ENCODE measurements around the gene FUCA1. TPM values are rescaled to one million over a fixed set of nuclear protein-coding genes. Genes with fewer than 3 reads are reported as not detected.
A peak's percentile ranks its signal among the peaks of the same experiment; 100 is the strongest.

FUCA1 gene
- total and polyA plus RNA-seq, 2 of the 8 experiments (the other 6 are each of a cell fraction or from before 2014, with no cell fraction given): 5.9 to 6.4 TPM

DNA sequence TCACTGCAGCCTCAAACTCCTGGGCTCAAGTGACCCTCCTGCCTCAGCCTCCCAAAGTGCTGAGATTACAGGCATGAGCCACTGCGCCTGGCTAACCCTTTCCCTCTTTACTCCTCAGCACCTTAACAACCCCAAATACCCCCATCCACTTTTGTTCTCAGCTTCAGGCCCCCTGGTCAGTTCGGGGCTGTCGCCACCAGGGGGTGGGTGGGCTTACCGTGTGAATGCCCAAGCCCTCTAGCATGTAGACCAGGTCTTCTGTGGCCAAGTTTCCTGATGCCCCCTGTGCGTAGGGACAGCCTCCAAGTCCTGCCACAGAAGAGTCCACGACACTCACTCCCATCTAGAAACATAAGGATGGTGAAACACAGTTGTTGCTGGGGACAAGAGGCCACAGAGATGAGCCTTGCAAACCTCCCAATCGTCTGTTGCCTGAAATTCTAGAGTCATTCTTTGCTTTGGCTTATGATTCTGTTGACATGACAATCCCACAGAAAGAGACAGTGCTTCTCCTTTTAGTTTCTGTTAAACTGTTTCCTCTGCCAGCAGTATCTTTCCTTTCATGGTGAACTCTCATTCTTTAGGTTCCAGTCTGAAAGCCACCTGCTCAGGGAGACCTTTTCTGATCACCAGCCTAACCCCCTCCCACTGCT lies 63.8 kb downstream of the FUCA1 start:
- no peak overlapping the region for H3K9ac ChIP-seq (replicated peaks in 1 of 4; ENCODE audit: extremely low read depth in 1 of 4, low read depth in 3 of 4, low read length in 3 of 4)
- no peak overlapping the region for H2BK20ac ChIP-seq (ENCODE audit: low read length)
- H2BK15ac ChIP-seq (ENCODE audit: low read length): no peak overlapping the region
- DNase-seq (ENCODE audit: low read depth in 1 of 2, low spot score in 2 of 2): no peak
- H3K79me2 ChIP-seq (ENCODE audit: control insufficient read depth in 1 of 2, insufficient read depth in 2 of 2, low read length in 2 of 2): no peaks in the 10 kb centered on the region
- no peak overlapping the region for H3K56ac ChIP-seq (replicated peaks; ENCODE audit: insufficient read length, low read depth, low read length)
- no peaks in the 10 kb centered on the region for H3K79me1 ChIP-seq (ENCODE audit: low read depth, low read length)
- H3K4ac ChIP-seq (replicated peaks; ENCODE audit: insufficient read length, low read depth, low read length): no peak overlapping the region
- no peaks in the 10 kb centered on the region for H3K9me3 ChIP-seq (ENCODE audit: insufficient read depth in 2 of 2, low read depth in 1 of 2, low read length in 1 of 2)
- H2BK12ac ChIP-seq (ENCODE audit: low read depth, low read length): no peak overlapping the region
- no peak overlapping the region for H2AFZ ChIP-seq (ENCODE audit: low read length)
- no peak overlapping the region for H4K8ac ChIP-seq (ENCODE audit: extremely low read depth, insufficient read depth, low read length)
- no peak overlapping the region; the same call in 1 of the 2 replicates for H2BK5ac ChIP-seq (ENCODE audit: low read depth, low read length)
- peaks cover 0 to 6% (median 4%) of the 10 kb centered on the region in 4 experiments; a peak in 5 of 7 replicates for H3K4me1 ChIP-seq (replicated peaks in 1 of 4; ENCODE audit: control insufficient read depth in 3 of 4, insufficient read depth in 4 of 4, low read length in 3 of 4)
- no peak for TF ChIP-seq CEBPB (IDR thresholded peaks at IDR 0.05; ENCODE audit: low read depth, low read length)
- peak in 2 of 3 experiments; percentile 1 to 19; a peak in 1 of 4 replicates for TF ChIP-seq CTCF (IDR thresholded peaks at IDR 0.05; ENCODE audit: control extremely low read depth in 1 of 3, insufficient read depth in 1 of 3, low read depth in 1 of 3, low read length in 3 of 3)
- TF ChIP-seq RXRA (IDR thresholded peaks at IDR 0.05; ENCODE audit: insufficient read depth, low read depth, low read length): no peak
- TF ChIP-seq RAD21 (IDR thresholded peaks at IDR 0.05 in 1 of 2, conservative IDR thresholded peaks at IDR 0.05 in 1 of 2; ENCODE audit: low read depth in 2 of 2, low read length in 2 of 2): peak; percentile 2 to 33; a peak in 1 of 4 replicates
- TF ChIP-seq TCF12 (IDR thresholded peaks at IDR 0.05; ENCODE audit: low read depth, low read length): no peak
- TF ChIP-seq HDAC6 (IDR thresholded peaks at IDR 0.05; ENCODE audit: low read depth, low read length): no peak
- 81% methylated on average over 7 of the region's 7 CpGs; no CpG with 5 or more reads in 1 of the 2 experiments for WGBS, 2 experiments (ENCODE audit: extremely low coverage in 1 of 2, insufficient coverage in 1 of 2, insufficient read length in 1 of 2, insufficient replicate concordance in 2 of 2, low coverage in 1 of 2, low lambda C conversion rate in 2 of 2, missing lambda C conversion rate in 1 of 2)
- no peak overlapping the region for H3K4me2 ChIP-seq (ENCODE audit: insufficient read depth in 1 of 2, low read depth in 2 of 2, low read length in 2 of 2)
- H3K23me2 ChIP-seq (ENCODE audit: low read depth, low read length): peaks cover 13% of the 10 kb centered on the region
- no peak overlapping the region for H4K91ac ChIP-seq (replicated peaks; ENCODE audit: insufficient read length, low read length)
- no peak overlapping the region for H3K4me3 ChIP-seq (ENCODE audit: extremely low read depth in 1 of 4, insufficient read depth in 2 of 4, low read depth in 3 of 4, low read length in 4 of 4)
- H4K20me1 ChIP-seq (replicated peaks in 1 of 2; ENCODE audit: control insufficient read depth in 1 of 2, insufficient read depth in 2 of 2, low read length in 2 of 2): peaks cover 0 to 2% of the 10 kb centered on the region in 2 experiments
- H3K23ac ChIP-seq (ENCODE audit: insufficient read length): no peak overlapping the region
- ChIA-PET POLR2A (ENCODE audit: partially characterized antibody) (interaction anchor here (1.0 to 3.4 kb wide), 3 partner anchors 13 to 157 kb away, joined by 3 to 22 read pairs (median 8); partner anchors contain the start of genes LYPLA2 and PITHD1), CTCF (ENCODE audit: partially characterized antibody) (interaction anchor here (0.6 to 3.5 kb wide), 5 partner anchors 7 to 151 kb away, joined by 3 to 13 read pairs (median 5); no protein-coding TSS in a partner anchor)
- no peaks in the 10 kb centered on the region; a peak in 1 of 8 replicates for H3K36me3 ChIP-seq (ENCODE audit: control insufficient read depth in 2 of 4, insufficient read depth in 4 of 4, low read length in 3 of 4)
- no peak overlapping the region for H2AK5ac ChIP-seq (ENCODE audit: low read depth, low read length)
- H3K18ac ChIP-seq (ENCODE audit: extremely low read depth, low read length): no peak overlapping the region
- H3K14ac ChIP-seq (ENCODE audit: insufficient read length): no peak overlapping the region
- H4K5ac ChIP-seq (ENCODE audit: insufficient read length, low read depth, low read length): no peak overlapping the region
- no peak for FAIRE-seq
- H3K27me3 ChIP-seq (replicated peaks in 1 of 4; ENCODE audit: control insufficient read depth in 3 of 4, extremely low read depth in 1 of 4, insufficient read depth in 3 of 4, low read length in 3 of 4): no peaks in the 10 kb centered on the region; a peak in 1 of 7 replicates
- H3K27ac ChIP-seq (ENCODE audit: low read depth, low read length): no peak overlapping the region
- no peak overlapping the region for H2BK120ac ChIP-seq (replicated peaks; ENCODE audit: low read depth, low read length)

Data from H1 (cell line).